NB4 (cell line): ENCODE measurements around the gene NOL11.

Experiments used
- MYC ChIP-seq: IDR thresholded peaks from 2 replicates; pipeline ENCODE4 v1.6.1; 2011; ENCODE audit warnings: low read depth, low read length
- POLR2A ChIP-seq: IDR thresholded peaks from 2 replicates; pipeline ENCODE4 v1.6.1; 2011; ENCODE audit warnings: mild to moderate bottlenecking; ENCODE audit not compliant: insufficient read length; ENCODE audit errors: extremely low read depth
- TF ChIP-seq, protein P1 (sequence below): IDR thresholded peaks from one replicate; pipeline ENCODE4 v1.5.1; 2012; ENCODE audit warnings: low read depth, low read length

DNA sequence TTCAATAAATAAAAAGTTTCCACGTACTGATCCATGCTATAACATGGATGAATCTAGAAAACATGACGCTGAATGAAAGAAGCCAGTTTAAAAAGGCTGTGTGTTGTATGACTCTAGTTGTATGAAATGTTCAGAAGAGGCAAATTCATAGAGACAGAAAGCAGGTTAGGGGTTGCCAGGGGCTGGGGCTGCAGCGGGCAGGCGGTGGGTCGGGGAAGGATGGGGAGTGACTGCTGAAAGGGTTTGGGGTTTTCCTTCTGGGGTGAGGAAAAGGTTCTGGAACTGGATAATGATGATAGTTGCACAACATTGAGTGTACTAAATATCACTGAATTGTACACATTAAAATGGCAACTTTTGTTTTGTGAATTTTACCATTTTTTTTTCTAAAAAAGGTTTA, 36.3 kb downstream of the NOL11 start:
- no peak for TF ChIP-seq MYC
- TF ChIP-seq POLR2A: no peak
- TF ChIP-seq, protein P1, sequence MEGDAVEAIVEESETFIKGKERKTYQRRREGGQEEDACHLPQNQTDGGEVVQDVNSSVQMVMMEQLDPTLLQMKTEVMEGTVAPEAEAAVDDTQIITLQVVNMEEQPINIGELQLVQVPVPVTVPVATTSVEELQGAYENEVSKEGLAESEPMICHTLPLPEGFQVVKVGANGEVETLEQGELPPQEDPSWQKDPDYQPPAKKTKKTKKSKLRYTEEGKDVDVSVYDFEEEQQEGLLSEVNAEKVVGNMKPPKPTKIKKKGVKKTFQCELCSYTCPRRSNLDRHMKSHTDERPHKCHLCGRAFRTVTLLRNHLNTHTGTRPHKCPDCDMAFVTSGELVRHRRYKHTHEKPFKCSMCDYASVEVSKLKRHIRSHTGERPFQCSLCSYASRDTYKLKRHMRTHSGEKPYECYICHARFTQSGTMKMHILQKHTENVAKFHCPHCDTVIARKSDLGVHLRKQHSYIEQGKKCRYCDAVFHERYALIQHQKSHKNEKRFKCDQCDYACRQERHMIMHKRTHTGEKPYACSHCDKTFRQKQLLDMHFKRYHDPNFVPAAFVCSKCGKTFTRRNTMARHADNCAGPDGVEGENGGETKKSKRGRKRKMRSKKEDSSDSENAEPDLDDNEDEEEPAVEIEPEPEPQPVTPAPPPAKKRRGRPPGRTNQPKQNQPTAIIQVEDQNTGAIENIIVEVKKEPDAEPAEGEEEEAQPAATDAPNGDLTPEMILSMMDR: no peak
